Stimulated activated CD4-positive, alpha-beta T cell treated with anti-CD3 and anti-CD28 coated beads, Interleukin-2, amount 100 ng/mL, for 48 hours (primary cell): ENCODE measurements around the gene PEAK3.
A peak's percentile ranks its signal among the peaks of the same experiment; 100 is the strongest.

Source experiments
- DNase-seq, 2 donors: peaks; one replicate each; pipeline ENCODE4 v3.0.0-alpha.2; 2020

The PEAK3 gene

GRCh38 chr19:2249010-2249866 lies 32.7 kb downstream of the PEAK3 start, which contains the start of gene AMH:
Gene AMH (plus strand): TSS chr19:2249323. CDS start chr19:2249333, 10 bp downstream.
- no peak for DNase-seq

GRCh38 chr19:2248136-2249009 lies 33.6 kb downstream of the PEAK3 start:
- no peak for DNase-seq

- no peak for DNase-seq
These were observed 34.4 kb downstream of the PEAK3 start for GRCh38 chr19:2247433-2248101.

- DNase-seq, result no peak
These were observed 35.1 kb downstream of the PEAK3 start for GRCh38 chr19:2246801-2247361.

- no peak for DNase-seq
These were observed 35.9 kb downstream of the PEAK3 start for GRCh38 chr19:2246014-2246620.

GRCh38 chr19:2245273-2245672 lies 36.7 kb downstream of the PEAK3 start:
- DNase-seq, result no peak

GRCh38 chr19:2244486-2244885 lies 37.5 kb downstream of the PEAK3 start:
- DNase-seq, result no peak

GRCh38 chr19:2244125-2244411 lies 37.9 kb downstream of the PEAK3 start:
- DNase-seq, result no peak

- DNase-seq, result no peak
These were observed 38.5 kb downstream of the PEAK3 start for GRCh38 chr19:2243274-2244124.

- no peak for DNase-seq
These were observed 39.2 kb downstream of the PEAK3 start for GRCh38 chr19:2242816-2243215.

GRCh38 chr19:2242092-2242537 lies 39.9 kb downstream of the PEAK3 start:
- DNase-seq, result no peak

- DNase-seq, result no peak
These were observed 40.9 kb downstream of the PEAK3 start for GRCh38 chr19:2240881-2241760.

GRCh38 chr19:2239771-2240770 lies 41.9 kb downstream of the PEAK3 start:
- no peak for DNase-seq

GRCh38 chr19:2239173-2239572 lies 42.8 kb downstream of the PEAK3 start:
- no peak for DNase-seq

GRCh38 chr19:2237869-2238153 lies 44.2 kb downstream of the PEAK3 start:
- no peak for DNase-seq

- no peak for DNase-seq
These were observed 44.7 kb downstream of the PEAK3 start for GRCh38 chr19:2237051-2237868.

GRCh38 chr19:2236314-2237050 lies 45.5 kb downstream of the PEAK3 start, which contains the start of the genes PLEKHJ1 and SF3A2:
Gene PLEKHJ1 (minus strand): TSS chr19:2236329. CDS start chr19:2236248, 81 bp downstream.
Gene SF3A2 (plus strand): TSS chr19:2236824. CDS start chr19:2243419, 6,595 bp downstream.
- DNase-seq, result peak; percentile 97 to 99

GRCh38 chr19:2236064-2236313 lies 46.0 kb downstream of the PEAK3 start:
- DNase-seq, result no peak
